NCI-H1048 (cell line): Measurements from ENCODE around the gene ARMC8.

Source experiments
- DNase-seq: peaks from one replicate; lab custom pipeline; 2025; lab: John Stamatoyannopoulos, UW

Gene ARMC8

GRCh38 chr3:138249636-138250035, 62.5 kb downstream of the ARMC8 start:
- no peak for DNase-seq

GRCh38 chr3:138253609-138254008, 66.5 kb downstream of the ARMC8 start:
- DNase-seq: no peak

GRCh38 chr3:138254216-138254615, 67.1 kb downstream of the ARMC8 start:
- no peak for DNase-seq

DNA sequence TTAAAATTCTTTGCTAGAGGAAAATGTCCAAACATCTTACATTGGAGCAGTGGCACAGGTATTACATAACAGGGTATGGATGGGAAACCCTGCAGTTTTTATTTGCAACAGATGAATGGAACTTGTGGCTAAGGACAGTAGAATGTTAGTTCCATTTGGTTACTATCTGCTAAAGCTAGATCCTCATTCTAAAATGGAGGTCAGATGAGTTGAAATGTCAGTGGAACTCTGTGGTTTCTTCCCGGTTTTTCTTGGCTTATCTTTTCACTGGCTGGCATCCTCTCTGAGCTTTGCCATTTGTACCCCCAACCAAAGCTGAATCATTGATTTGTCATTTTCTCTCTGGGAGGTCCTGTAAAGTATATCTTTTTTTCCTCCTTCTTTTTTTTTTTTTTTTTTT, 68.9 kb downstream of the ARMC8 start:
- no peak for DNase-seq

- DNase-seq: no peak
Measured at GRCh38 chr3:138257986-138258385, 70.9 kb downstream of the ARMC8 start.

GRCh38 chr3:138259126-138259525, 72.0 kb downstream of the ARMC8 start:
- DNase-seq: no peak

GRCh38 chr3:138260611-138261010, 73.5 kb downstream of the ARMC8 start:
- DNase-seq: no peak

GRCh38 chr3:138263104-138263503, 76.0 kb downstream of the ARMC8 start:
- DNase-seq: no peak

- no peak for DNase-seq
Measured at GRCh38 chr3:138265745-138266144, 78.6 kb downstream of the ARMC8 start.

DNA sequence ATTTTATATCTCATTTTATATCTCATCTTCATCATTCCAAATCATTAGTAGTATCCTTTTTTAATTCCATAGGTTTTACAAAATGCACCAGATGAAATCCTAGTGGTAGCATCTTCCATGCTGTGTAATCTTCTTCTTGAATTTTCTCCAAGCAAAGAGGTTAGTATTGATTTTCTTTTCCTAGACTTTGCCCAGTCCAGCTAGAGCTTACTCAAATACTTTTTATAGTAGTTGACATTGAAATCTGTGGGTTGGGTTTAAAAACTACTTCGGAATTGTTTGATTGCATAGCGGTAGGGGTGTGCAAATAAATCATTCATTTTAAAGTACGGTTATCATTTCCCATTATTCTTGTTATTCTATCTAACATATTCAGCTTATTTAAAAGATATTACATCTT, 80.0 kb downstream of the ARMC8 start:
- DNase-seq: no peak

GRCh38 chr3:138270245-138270644, 83.1 kb downstream of the ARMC8 start:
- no peak for DNase-seq

DNA sequence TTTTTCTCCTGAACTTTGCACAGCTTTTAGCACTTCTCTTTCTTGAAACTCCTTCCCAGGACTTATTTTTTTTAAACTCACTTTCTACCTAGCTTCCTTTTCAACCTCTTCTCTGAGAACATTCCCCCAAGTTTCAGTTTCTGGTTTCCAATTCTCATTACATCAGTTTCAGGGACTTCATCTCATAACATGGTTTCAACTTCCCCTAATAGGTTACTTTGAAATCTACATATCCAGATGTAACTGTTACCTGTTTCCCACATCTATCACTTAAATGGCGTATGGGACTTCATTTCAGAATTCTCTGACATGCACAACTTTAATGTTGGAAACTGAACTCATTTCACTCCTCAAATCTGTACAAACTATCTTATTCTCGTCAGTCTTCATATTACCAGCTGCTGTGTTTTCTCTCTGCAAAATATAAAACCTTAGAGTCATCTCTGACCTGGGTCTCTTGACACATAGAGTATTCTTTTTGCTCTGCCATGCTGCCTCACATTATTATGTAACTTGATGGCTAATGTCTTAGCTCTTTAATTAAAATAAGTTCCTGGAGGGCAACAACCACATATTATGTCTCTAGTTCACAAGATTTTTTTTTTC, 84.2 kb downstream of the ARMC8 start:
- DNase-seq: no peak

DNA sequence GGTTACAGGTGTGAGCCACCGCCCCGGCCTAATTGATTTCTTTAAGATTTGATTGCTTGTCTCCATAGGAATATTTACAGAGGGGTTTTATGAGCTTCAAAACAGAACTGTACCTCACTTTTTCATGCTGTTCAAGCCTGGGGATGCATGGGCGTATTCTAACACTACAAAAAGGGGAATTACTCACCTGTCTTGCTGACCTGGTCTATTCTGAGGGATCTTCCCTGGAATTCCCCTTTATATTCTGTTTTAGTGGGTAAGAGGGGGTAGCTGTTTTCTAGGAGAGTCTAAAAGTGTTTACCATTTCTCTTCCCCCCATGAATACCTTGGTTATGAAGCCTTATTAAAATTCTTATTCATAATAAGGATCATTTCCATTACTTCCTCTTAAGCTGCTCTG, 94.5 kb downstream of the ARMC8 start:
- no peak for DNase-seq

GRCh38 chr3:138282836-138283235, 95.7 kb downstream of the ARMC8 start:
- DNase-seq: no peak

- DNase-seq: no peak
Measured at GRCh38 chr3:138284079-138284478, 97.0 kb downstream of the ARMC8 start.

- DNase-seq: no peak
Measured at GRCh38 chr3:138284957-138285477, 97.9 kb downstream of the ARMC8 start.

DNA sequence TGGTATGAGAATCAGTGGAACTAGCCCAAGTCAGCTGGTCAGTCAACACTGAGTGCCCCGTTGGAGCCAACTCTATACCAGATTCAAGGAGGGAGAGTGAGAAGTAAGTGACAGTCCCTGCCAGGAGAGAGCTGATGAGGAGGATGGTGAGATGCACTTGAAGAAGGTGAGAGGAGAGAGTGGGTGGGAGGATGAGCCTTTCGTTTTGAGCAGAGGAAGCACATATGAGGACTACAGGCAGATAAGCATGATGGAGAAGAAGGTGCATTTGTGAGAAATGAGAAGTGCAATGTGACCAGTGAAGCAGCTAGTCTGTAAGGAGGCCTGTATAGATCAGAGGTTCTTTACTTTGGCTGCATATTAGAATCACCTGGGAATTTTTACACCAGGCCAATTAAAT, 102.2 kb downstream of the ARMC8 start:
- no peak for DNase-seq

- DNase-seq: no peak
Measured at GRCh38 chr3:138289701-138290100, 102.6 kb downstream of the ARMC8 start.

- DNase-seq: no peak
Measured at GRCh38 chr3:138296639-138297038, 109.5 kb downstream of the ARMC8 start.

DNA sequence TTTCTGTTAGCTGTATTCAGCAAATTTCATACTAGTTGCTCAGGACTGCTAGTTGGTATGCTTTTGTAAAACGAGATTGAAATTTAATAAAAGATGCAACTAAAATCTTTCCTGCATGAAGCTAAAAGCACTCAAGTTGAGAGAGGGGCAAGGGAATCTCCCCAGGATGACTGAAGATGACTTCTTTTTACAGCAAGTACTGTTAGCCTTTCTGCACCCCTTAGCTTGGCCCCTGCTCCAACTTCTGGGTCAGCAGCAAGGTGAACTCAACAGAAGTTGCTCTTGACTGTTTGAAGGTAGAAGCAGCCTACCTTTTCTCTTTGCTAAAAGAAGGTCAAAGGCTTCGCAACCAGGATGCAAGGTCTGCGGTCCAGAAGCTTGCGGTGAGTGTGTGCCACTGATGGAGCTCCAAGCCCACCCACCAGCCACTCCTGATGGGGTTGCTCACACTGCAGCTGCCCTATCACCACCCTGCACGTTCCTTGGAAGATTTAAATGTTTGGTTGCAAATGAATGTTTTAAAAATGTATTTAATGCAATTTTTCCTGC, 110.0 kb downstream of the ARMC8 start:
- DNase-seq: no peak

GRCh38 chr3:138297876-138298275, 110.8 kb downstream of the ARMC8 start:
- DNase-seq: no peak

- DNase-seq: no peak
Measured at GRCh38 chr3:138300647-138301046, 113.5 kb downstream of the ARMC8 start.

GRCh38 chr3:138303474-138303873, 116.4 kb downstream of the ARMC8 start:
- no peak for DNase-seq

DNA sequence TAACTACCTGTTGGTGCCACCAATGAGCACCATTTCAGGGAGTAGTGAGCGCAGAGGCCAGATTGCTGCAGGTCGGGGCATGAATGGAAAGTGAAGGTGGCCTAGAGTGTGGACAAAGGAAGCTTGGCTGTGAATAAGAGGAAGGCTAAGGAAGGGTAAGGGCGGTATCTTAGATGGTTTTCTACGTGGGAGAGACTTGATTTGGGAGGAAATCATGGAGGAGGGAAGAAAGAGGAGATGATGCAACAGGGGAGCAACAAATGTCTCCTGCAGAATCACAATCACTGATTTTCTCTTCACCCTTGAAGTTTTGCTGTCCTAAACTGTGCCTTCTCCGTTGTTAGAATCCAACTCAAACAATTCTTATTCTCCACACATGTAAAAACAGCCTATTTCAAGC, 120.8 kb downstream of the ARMC8 start:
- no peak for DNase-seq
